GM21737 (cell line): ENCODE results near the gene NHSL1.

Experiments
- ATAC-seq: cut with Tn5 transposase; IDR thresholded peaks from one replicate; pipeline ENCODE4 v1.9.1; 2021; ENCODE audit warnings: mild to moderate bottlenecking, moderate library complexity; ENCODE audit not compliant: unreplicated experiment

NHSL1 gene

GRCh38 chr6:138500045-138500665 lies 861 bp upstream of the NHSL1 start:
- ATAC-seq = no peak

DNA sequence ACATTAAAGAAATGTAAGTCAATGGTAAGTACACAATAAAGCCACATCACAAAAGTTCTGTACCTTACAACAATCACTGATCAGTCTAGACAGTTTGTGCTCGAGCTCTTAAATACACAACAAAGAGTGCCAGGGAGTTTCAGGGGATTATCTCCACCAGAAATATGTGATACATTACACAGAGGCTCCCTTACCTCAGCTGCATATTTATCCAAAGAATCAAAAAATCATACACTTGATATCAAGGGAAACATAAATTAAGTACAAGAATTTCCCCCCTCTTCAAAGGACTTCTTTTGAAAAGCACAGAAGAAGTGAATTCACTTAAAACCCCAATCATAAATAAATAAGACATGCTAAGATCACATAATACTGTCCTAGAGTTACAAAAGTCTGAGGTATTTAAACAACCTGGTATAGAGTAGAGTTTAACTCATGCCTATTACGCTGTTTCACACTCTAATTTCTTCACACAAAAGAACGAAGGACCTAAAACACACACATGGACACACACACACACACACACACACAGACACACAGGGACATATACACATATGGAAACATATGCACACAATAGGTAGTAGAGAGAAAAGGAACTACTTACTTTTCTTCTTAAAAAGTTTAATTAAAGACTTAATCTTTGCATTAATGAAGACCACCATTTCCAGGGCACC lies 528 bp downstream of the NHSL1 start:
- no peak for ATAC-seq

DNA sequence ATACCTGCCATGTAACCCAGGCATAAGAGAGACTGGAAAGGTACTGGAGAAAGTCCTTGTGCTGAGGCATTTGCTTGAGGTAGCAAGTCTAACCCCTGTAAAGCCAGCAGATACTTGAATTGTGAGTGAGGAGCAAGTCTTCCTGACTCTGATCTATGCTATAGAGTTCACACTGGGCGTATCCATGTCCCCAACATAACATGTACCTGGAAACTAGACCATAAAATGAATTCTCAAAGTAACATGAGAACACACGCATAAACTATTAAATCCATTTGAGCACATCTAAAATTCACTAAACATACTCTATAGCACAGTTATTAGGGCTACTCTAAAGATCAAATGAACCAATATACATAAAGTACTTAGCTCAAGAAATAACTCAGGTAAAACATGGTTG lies 2.0 kb downstream of the NHSL1 start:
- ATAC-seq = no peak

DNA sequence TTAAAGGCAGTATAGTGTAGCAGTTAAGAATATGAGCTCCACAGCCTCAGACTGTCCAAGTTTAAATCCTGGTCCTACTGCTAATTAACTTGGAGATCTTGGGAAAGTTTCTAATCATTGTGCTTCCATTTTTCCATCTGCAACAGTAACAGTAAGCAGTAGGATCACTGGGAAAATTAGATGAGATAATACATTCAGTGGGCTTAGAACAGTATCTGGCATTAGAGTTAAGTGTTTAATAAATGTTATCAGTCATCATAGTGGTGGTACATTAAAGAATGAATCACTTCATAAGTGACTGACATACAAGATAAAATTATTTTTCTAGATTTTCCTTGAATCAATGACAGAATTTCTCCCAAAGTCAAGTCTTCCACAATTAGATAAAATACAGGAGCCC lies 5.0 kb downstream of the NHSL1 start:
- ATAC-seq = no peak

DNA sequence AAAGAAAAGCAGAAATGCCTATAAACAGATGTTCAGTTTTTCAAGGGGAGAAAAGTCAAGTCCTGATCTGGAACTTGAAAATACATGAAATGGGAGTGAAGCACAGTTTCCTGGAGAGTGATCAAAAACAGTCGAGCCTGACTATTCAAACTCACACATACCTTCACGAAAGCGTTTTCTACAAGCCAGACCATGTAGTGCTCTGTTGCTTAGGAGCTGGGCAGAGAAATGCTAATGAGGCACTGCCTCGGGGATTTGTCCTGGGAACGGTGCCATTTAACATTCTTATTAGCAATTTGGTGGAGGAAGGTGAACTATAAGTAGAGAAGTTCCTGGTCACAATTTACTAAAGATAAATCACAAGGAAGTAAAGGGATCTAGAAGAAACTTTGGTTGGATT lies 5.9 kb downstream of the NHSL1 start:
- no peak for ATAC-seq

DNA sequence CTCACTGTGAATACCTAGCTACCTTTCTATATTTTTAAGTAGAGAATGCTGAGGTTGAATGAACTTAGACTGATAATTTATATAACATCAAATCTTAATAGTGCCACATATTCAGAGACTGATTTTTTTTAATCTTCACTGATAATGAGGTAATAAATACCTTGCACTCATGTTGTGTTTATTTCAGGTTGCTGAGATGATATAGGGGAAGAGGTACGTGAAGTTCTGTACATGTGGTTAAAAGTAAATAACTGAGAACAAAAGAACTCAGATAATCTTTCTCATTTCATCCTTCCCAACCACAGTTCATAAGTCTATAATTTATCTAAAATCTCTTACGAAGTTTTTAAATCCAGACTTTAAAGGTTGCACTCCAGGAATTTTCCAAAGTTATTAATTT lies 6.4 kb downstream of the NHSL1 start:
- ATAC-seq = no peak

GRCh38 chr6:138492113-138492512 lies 7.2 kb downstream of the NHSL1 start:
- ATAC-seq = no peak

DNA sequence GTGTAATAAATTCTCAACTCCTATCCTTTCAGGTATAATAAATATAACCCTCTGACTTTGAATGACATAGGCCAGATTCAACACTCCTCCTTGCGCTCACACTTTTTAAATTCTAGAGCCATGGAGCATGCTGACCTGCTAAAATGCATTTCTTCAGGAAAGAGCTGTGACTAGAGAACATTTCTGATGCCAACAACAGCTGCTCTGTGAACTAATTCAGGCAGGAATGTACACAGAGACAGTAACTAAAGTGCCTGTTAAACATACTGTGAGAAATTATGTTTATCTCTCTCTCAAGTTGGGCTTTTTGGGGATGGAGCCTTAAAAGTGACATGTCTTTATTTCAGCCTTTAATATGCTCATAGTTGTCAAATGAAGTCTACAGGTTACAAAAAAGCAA lies 8.3 kb downstream of the NHSL1 start:
- ATAC-seq = no peak

DNA sequence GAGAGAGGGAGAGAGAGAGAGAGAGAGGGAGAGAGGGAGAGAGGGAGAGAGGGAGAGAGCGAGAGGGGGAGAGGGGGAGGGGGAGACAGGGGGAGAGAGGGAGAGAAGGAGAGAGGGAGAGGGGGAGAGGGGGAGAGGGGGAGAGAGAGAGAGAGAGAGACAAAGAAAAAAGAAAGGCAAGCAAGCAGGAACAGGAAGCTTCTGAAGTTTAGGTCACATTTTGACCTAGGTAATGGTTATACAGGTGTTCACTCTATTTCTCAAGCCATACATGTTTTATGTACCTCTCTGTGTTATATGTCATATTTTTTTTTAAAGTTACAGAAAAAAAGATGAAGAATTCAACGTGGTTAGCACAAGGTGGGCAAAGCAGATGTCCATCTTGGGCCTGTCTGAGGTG lies 9.4 kb downstream of the NHSL1 start:
- no peak for ATAC-seq

DNA sequence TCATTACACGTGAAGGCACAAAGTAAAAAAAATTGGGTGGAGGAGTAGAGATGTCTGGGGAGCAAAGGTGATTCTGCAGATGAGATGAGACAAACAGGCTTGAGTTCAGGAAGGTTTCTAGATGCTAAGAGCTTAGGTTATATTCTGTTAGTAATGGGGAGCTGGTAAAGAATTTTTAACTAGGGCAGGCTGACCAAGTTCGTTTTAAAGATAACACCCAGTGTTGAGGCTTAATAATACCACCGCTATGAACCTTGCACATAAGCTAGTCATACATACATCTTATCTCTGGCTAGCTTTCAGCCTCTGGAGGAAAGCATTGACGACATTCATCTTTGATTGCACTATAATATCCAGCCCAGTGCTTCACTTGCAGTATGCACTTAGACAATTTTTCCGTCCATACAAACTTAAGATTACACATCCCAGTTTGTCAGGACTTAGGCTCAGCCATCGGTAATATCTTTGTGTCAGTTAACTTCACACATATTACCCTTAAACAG lies 12.1 kb downstream of the NHSL1 start:
- ATAC-seq = no peak

DNA sequence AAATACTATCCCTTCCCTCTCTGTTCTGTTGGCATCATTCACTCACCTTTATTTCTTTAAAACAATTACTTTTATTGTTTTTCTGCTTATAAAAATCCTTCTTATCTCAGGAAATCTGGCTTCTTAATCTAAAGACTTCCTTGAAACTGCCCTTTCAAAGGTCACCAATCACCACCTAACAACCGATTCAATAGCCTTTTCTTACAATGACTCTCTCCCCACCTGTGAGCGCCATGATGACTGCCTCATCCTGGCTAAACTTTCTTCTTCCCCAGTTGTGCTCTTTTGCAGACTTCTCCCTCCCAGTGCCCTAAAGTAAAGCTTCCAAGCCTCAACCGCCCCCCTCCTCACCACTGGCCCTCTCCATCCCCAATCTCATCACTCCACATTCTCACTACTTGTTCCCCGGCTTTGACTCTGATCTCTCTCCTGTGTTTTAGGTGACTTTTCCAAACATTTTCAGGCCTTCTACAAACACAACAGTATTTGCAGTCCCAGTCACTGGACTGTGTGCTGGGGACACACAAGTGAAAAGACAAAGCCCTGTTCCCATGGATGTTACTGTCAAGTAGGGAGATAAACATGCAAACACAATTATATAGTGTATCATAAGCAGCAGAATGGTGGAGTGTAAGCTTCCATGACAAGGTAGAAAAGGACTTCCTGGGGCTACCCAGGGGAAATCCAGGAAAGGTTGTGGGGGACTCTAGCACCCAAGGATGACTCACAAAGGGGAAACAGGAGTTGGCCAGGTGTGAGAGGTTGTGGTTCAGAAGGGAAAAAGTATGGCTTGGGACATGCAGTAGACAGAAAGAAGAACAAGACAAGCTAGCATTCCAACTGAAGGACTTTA lies 12.8 kb downstream of the NHSL1 start:
- ATAC-seq = no peak

- ATAC-seq = no peak
Observed at GRCh38 chr6:138485586-138486248, 13.6 kb downstream of the NHSL1 start.

DNA sequence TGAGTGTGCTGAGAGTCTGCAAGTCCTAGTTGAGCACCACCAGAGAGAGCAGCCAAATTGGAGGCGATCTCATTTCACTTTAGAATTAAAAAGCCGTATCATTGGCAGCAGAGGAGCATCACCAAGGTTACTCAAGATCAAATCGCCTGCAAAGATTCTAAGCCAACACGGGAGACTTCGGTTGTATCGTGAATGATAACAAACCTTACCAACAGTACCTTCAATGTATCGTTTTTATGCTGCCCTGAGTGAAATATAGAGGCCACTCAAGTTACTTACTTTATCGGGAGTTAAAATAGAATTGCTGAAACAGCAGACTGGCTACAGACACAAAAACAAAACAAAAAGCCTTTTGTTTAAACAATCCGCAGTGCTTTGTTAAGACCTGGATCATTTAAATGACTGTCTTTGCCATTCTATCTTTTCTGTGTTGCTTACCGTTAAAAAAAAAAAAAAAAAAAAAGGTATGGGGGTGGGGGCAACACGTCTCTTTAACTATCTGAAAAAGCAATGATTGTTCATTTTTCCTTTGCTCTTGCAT lies 14.2 kb downstream of the NHSL1 start:
- no peak for ATAC-seq

DNA sequence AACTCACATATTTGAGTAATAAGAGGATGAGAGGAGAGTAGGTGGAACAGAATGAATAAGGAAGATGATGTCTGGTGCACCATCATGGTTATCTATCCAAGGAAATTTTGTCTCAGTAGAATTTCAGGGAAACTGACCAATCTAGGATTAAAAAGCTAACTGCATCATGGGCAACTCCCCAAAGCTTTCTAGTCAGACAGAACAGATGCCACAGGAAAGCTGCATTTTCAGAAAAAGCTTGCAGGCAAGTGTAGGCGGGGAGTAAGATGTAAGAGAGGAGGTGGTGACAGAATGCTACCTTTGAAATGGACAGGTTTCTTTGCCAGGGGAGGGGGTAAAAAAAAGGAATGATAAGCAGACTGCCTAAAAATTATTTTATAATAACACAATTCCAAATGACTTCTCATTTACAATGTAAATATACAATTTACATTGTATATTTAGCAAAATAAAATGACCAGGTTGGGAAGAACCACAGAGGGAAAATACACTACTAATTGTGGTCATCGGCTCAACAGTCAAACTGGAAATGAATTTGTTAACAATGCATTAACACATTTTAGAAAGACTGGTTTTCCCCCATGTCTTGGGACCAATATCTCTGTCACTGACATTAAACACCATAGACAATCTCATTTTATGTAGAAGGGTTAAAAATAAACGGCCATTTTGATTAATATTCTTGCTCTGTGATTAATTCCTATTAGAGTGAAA lies 15.1 kb downstream of the NHSL1 start:
- no peak for ATAC-seq

DNA sequence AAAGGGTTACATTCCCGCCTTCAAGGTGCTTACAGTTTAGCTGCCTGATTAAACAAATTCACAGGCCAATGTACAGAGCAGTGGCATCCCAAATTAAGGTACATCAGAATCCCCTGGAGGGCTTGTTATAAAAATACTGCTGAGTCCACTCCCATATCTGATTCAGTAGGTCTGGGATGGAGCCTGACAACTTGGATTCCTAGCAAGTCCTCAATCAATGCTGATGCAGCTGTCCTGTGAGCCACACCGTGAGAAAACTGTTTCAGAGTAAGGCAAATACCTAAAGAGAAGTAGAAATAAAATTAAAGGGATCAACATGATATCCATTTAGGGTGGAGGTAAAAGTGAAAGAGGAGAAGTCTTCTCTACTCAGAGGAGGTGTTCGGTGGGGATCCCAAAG lies 16.5 kb downstream of the NHSL1 start:
- ATAC-seq = no peak

DNA sequence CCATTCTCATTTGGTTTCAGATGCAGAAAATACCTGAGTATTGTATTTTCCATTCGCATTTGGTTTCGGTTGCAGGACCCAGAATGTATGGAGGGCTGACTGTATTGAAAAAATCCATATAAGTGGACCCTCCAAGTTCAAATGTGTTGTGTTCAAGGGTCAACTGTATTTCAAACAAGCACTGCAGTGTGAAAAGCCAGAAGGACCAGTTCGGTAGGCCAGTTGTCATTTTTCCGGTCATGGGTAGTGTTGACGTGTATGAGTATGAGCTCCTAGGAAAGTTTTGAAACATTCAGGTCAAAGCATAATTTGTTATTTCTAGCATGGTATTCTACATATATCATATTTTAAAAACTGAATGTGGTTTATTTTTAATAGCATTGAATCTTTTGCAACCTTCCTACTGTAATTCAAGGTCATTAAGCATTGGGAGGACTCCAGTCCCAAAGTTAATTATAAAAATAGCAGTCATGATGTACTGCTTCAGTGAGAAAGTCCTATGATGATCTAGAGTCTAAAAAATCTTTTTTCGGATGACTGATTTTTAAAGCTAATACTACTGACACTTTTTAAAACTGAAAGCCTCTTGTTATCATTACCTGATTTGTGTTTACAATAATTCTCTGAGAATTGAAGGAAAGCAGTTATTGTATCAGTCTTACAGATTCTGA lies 18.9 kb downstream of the NHSL1 start:
- no peak for ATAC-seq

- no peak for ATAC-seq
Observed at GRCh38 chr6:138477913-138478539, 21.3 kb downstream of the NHSL1 start.

GRCh38 chr6:138476116-138476515 lies 23.2 kb downstream of the NHSL1 start:
- ATAC-seq = no peak

GRCh38 chr6:138473144-138473543 lies 26.1 kb downstream of the NHSL1 start:
- no peak for ATAC-seq
